Psoas muscle (tissue), 8 donors: ENCODE measurements around the gene BTBD9. TPM values are rescaled to one million over a fixed set of nuclear protein-coding genes. Genes with fewer than 3 reads are reported as not detected.

Experiments
- ATAC-seq, 4 donors: fragments of 200-7000 bp; cut with Tn5 transposase; one replicate each; pipeline ENCODE4 v1.9.1; 2020; ENCODE audit warnings: moderate library complexity in 3 of 4, mild to moderate bottlenecking in 2 of 4
- DNase-seq, 2 donors: peaks; one replicate each; pipeline ENCODE4 v3.0.0-alpha.2; 2020
- H3K27ac ChIP-seq: fragments of 200-600 bp; one replicate; pipeline ENCODE4 v1.8.0; 2022
- H3K27me3 ChIP-seq, 3 donors: fragments of 200-600 bp in 1 of 3; one replicate each; pipeline versions ENCODE4 v1.6.1 to v1.8.0; 2013 to 2022; ENCODE audit warnings: low read length in 2 of 3, mild to moderate bottlenecking in 2 of 3, moderate library complexity in 1 of 3; ENCODE audit not compliant: insufficient read depth in 3 of 3
- H3K36me3 ChIP-seq, 2 donors: fragments of 200-600 bp in 1 of 2; one replicate each; pipeline versions ENCODE4 v1.6.1 to v1.8.0; 2013 to 2022; ENCODE audit warnings: low read depth in 1 of 2, mild to moderate bottlenecking in 1 of 2, moderate library complexity in 1 of 2; ENCODE audit not compliant: insufficient read depth in 1 of 2
- H3K4me1 ChIP-seq: fragments of 200-600 bp; one replicate; pipeline ENCODE4 v1.8.0; 2022
- H3K4me3 ChIP-seq: fragments of 200-600 bp; one replicate; pipeline ENCODE4 v1.8.0; 2022; ENCODE audit warnings: mild to moderate bottlenecking
- H3K9me3 ChIP-seq: fragments of 200-600 bp; one replicate; pipeline ENCODE4 v1.8.0; 2022
- WGBS, 3 donors: extraction: QIAGEN DNeasy Blood & Tissue Kit; methylation state at CpG; one replicate each; pipeline versions ENCODE4 v1.1.6 to v1.1.7; 2013; 5-methylcytosine and 5-hydroxymethylcytosine counted together
- intact Hi-C, 2 donors: fragments of 100-400 bp; cut with DNase I; formaldehyde crosslinking; loops; one replicate each; pipeline versions ENCODE4 v1.11.0 to v1.14.2; 2022
- polyA plus RNA-seq, 3 donors: library from polyadenylated mRNA; stranded (reverse); fragments of 200-250 nt; gene quantifications; one replicate each; pipeline ENCODE4 v1.2.3, GENCODE V29; 2013
- total RNA-seq, 4 donors: library from RNA; stranded (reverse); fragmentation: NEBNext Ultra II Directional in 2 of 4; extraction: Animal tissue kit (Norgen Biotek cat#: 25700) in 2 of 4; gene quantifications; one replicate each; pipeline versions ENCODE4 v1.2.1 to v1.2.4, GENCODE V29; 2021 to 2023
- TF ChIP-seq, protein P1 (sequence below): fragments of 200-600 bp; IDR thresholded peaks from one replicate; pipeline ENCODE4 v1.8.0; 2022; ENCODE audit warnings: antibody characterized with exemption
- donor health status: healthy with polysubstance abuse.
- donor health status: DM: no; HTN: no; CAD: no; lungs with moderate emphysema.
- donor health status: Bipolar disorder and iron deficiency.
- donor health status: healthy.
- donor health status: DM: yes; HTN: yes; CAD: no.
- donor health status: DM: no; HTN: no; CAD: no.
- donor health status: DM: no; HTN: no; CAD: no.
- donor health status: DM: yes; HTN: yes; CAD: no.

The BTBD9 gene
- total and polyA plus RNA-seq, 7 donors = 2.3 to 10.9 (median 8.4) TPM

DNA sequence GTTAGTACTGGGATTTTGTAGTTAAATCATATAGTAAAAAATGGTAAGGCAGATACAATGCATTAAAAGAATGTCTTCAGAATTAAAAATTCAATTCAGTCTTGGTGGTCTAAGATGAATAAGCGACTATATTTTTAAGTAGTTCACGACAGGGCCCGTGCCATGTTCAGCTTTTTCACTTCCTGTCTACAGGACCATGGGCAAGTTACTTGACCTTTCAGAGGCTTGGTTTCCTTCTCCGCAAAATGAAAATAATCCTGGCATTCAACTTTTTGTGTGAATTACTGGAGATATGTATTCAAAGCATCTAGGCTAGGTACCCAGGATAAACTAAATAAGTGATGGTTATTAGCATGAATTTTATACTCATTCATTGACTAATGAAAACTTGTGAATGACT is 216.0 kb downstream of the BTBD9 start:
- DNase-seq = no peak
- TF ChIP-seq, protein P1, sequence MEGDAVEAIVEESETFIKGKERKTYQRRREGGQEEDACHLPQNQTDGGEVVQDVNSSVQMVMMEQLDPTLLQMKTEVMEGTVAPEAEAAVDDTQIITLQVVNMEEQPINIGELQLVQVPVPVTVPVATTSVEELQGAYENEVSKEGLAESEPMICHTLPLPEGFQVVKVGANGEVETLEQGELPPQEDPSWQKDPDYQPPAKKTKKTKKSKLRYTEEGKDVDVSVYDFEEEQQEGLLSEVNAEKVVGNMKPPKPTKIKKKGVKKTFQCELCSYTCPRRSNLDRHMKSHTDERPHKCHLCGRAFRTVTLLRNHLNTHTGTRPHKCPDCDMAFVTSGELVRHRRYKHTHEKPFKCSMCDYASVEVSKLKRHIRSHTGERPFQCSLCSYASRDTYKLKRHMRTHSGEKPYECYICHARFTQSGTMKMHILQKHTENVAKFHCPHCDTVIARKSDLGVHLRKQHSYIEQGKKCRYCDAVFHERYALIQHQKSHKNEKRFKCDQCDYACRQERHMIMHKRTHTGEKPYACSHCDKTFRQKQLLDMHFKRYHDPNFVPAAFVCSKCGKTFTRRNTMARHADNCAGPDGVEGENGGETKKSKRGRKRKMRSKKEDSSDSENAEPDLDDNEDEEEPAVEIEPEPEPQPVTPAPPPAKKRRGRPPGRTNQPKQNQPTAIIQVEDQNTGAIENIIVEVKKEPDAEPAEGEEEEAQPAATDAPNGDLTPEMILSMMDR = no peak

DNA sequence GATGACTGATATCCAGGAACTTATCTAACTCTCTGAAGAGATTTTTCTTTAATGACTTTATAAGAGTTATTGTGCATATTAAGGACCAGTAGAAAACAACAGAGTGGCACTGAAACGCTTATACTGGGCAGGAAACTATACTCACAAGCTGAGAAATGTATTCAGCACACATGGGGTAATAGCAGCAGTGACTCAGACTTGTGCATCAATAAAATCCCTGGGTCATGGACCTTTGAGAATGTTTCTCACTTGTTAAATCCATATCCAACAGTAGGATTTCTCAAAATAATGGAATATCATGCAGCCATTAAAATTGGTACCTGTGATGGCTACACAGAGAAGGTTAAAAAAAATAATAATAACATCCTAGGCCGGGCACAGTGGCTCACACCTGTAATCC is 219.5 kb downstream of the BTBD9 start:
- Histone ChIP-seq H3K36me3 (no peaks in the 10 kb centered on the region), H3K4me1 (no peaks in the 10 kb centered on the region), H3K4me3 (no peak overlapping the region), H3K9me3 (no peaks in the 10 kb centered on the region), H3K27ac (no peak overlapping the region), H3K27me3 (no peaks in the 10 kb centered on the region)
- intact Hi-C loops = no loop called here
- ATAC-seq (no peak), DNase-seq (no peak)
- TF ChIP-seq, protein P1 = no peak
- 92 to 96% (median 93%) methylated on average over 2 of the region's 2 CpGs for WGBS, 3 donors

More for the DNA sequence above, 216.0 kb downstream of the BTBD9 start:
- no peaks in the 10 kb centered on the region for H3K4me1 ChIP-seq
- no peaks in the 10 kb centered on the region for H3K27me3 ChIP-seq
- H3K36me3 ChIP-seq = no peaks in the 10 kb centered on the region
- WGBS, 3 donors = 77 to 92% (median 82%) methylated on average over 4 of the region's 4 CpGs
- no peak overlapping the region for H3K27ac ChIP-seq
- no peak for ATAC-seq
- intact Hi-C loops = no loop called here
- H3K4me3 ChIP-seq = no peak overlapping the region
- no peaks in the 10 kb centered on the region for H3K9me3 ChIP-seq

DNA sequence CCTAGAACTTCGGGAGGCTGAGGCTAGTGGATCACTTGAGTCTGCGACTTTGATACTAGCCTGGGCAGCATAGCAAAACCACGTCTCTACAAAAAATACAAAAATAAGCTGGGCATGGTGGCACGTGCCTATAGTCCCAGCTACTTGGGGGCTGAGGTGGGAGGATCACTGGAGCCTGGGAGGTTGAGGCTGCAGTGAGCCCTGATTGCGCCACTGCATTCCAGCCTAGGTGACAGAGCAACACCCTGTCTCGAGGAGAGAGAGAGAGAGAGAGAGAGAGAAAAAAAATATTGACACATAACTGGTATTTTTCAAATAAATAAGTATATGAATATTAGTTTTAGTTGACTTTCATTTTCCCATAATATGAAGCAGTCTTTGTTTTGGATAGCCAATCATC is 222.2 kb downstream of the BTBD9 start:
- no peaks in the 10 kb centered on the region for H3K36me3 ChIP-seq
- TF ChIP-seq, protein P1 = no peak
- intact Hi-C loops = no loop called here
- no peaks in the 10 kb centered on the region for H3K4me1 ChIP-seq
- DNase-seq (no peak), ATAC-seq (no peak)
- no peaks in the 10 kb centered on the region for H3K27me3 ChIP-seq
- H3K4me3 ChIP-seq = no peak overlapping the region
- H3K27ac ChIP-seq = no peak overlapping the region
- WGBS, 3 donors = 86 to 90% (median 89%) methylated on average over 6 of the region's 6 CpGs
- H3K9me3 ChIP-seq = no peaks in the 10 kb centered on the region

DNA sequence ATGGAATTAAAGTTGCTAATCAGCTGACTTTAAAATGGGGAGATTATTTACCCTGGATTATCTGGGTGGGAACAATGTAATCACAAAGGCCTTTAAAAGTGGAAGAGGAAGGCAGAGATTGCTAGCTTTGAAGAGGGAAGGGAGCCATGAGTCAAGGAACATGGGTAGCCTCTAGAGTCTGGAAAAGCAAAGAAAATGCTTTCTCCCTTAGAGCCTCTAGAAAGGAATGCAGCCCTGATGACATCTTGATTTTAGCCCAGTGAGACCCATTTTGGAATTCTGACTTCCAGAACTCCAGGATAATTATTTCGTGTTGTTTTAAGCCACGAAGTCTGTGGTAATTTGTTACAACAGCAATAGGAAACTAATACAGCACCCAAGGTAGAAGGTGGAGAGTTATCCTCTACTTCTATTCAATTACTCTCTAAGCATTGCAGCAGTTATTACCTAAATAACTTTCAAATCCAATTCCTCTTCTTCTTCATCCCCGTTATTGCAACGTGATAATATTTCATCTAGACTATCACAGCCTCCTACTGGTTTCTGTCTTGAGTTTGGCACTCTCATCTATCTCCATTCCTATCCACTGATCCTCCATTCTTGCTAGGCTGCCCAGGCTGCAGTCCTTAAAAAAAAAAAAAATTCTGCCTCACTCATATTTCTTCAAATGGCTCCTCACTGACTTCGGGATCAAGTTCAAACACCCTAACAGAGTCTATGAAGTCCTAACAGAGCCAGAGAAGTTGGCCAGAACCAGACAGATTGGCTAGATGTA is 224.3 kb downstream of the BTBD9 start:
- ATAC-seq = no peak
- Histone ChIP-seq H3K4me3 (no peak overlapping the region), H3K36me3 (no peaks in the 10 kb centered on the region), H3K27ac (no peak overlapping the region), H3K9me3 (no peaks in the 10 kb centered on the region), H3K4me1 (no peaks in the 10 kb centered on the region), H3K27me3 (no peaks in the 10 kb centered on the region)
- 58 to 75% (median 62%) methylated on average over 5 of the region's 5 CpGs for WGBS, 3 donors
- TF ChIP-seq, protein P1 = no peak
- intact Hi-C loops = no loop called here
- DNase-seq = no peak
